ENCODE results near the gene MYMX.

Gene MYMX

DNA sequence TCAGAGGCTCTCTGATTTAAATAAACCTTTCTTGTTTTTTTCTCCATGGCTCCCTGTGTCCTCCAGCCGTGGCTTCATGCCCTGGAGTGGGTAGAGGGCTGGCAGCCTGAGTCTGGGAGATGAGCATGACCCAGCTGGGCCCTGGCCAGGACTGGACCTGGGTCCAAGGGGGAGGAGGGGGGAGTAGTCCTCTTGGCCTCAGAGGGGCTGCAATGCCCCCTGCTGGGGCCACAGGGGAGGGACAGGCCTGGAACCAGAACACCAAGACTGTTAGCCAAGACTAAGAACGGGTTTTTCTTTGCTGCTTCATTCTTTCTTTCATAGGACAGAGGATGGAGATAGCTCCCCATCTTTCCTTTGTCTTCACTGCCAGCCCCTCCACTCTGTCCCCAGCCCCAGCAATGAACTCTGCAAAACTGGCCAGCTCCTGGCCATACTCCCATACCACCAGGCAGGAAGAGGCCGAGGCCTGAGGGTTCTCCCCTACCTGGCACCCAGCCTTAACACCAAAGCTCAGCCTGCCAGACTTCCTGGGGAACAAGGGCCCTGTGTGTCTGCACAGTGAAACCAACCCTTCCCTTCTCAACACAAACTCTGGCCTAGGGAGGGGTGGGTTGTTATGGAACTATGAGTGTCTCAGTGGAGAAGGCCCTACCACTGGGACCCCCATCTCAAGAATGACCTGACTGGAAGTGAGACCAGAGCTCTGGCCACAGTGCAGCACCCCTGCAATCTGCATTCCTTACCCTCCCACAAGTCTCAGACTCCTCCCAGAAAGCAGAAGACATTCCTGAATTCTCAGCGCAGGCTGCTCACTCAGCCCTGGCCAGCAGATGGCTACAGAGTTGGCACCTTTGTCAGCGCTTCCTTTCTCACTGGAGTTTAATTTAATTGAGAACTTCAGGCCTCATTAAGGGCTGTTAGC, 17.6 kb downstream of the MYMX start:
- no peak for DNase-seq

DNA sequence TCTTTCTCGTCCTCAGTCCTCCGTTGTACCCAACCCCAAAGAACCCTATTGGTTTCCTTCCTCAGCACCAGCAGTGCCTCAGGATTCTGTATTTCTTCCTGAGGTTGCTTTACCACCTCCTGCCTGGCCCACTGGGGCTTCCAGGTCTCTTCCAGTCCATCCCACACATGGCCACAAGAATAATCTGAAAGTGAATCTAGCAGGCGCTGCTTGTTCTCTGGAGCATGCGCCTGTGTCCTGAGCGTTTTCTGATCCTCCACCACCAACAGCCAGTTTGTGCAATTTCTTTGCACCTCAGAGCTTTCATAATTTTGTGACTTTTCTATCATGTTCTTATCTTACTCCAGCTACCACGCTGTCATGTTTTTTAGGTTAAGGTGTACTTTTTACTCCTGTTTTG, 18.5 kb downstream of the MYMX start:
- no peak for DNase-seq

DNA sequence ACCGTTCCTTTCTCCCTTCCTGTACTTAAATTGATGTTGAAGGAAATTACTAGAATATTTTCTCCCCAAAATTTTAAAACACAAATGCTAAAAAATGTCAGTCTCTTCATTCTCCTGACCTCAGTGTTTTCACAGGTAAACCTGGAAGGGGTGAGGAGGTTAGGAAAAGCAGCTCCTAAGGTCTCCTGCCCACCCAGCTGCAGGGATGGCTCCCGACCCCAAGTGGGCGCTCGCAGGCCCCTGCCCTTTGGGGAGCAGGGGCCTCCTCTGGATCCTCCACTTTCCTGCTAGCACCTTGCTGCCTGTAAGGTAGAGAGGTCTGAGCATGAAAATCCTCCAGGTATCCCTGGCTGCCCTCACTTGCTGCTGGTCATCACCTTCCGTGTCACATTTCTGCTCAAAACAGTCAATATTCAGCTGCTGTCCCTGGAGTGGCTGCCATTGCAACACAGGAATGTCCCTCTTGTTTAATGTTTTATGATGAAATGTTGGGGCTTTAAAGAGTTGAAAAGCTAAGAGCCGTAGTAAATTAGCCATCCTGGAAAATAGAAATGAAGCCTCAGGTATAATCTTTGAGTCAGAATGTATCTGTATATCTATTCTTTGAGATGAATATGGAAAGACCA, 19.3 kb downstream of the MYMX start:
- no peak for DNase-seq

DNA sequence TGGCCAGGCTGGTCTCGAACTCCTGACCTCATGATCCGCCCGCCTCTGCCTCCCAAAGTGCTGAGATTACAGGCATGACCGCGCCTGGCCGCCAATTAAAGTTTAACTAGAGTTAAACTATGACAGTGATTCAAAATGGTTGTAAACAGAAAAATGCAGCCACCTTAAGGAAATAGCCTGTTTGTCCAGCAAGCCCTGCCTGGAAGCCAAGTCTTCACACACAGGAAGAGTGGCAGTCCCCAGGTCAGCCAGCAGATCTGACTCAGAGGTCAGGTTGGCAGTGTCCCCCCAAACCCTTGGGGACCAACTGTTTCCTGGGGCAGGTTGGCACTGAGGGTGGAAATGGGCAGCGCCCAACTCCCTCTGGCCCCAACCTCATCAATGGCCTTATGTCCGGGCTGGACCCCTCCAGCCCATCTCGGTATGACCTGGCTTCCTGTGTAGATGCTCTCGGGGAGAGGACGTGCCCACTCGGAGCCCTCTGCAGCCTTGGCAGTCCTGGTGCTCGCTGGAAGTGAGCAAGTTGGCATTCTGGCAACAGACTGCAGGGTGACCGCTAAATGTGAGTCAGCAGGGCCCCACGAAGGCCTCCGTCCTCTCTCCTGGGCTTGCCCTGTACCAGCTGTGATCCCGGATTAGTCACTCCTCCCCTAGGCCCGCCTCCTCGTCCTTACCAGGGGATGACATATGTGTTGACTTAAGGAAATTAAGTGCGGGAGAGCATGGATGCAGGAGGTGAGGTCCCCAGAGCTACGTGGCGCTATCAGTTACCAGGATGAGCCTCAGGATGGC, 20.5 kb downstream of the MYMX start:
- peak; percentile 81 for DNase-seq

DNA sequence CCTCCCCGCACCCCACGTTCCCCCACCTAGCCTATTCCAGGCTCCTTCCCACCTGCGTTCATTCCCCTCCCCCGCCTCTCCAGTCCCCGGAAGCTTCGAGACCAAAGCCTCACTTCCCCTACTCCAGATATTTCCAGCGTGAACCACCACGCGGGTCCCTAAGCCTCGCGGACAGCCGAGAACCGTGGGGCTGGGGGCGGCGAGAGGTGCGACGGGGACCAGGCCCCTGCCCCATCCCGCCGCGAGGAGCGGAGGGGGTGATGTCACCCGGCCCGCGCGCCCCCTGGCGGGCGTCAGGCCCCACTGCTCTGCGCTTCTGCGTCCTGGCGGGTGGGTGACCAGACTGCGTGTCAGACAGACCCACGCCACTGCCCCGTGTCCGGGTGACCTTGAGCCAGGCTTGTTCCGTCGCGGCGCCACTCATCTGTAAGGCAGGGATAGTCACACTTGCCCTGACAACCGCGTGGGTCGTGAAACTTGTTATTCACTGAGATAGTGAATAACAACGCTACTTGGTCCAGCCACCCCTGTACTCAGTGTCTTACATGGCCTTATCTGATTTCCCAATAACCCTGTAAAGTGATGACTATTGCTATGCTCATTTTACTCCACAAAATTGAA, 21.2 kb downstream of the MYMX start:
- DNase-seq, result peak; percentile 83

DNA sequence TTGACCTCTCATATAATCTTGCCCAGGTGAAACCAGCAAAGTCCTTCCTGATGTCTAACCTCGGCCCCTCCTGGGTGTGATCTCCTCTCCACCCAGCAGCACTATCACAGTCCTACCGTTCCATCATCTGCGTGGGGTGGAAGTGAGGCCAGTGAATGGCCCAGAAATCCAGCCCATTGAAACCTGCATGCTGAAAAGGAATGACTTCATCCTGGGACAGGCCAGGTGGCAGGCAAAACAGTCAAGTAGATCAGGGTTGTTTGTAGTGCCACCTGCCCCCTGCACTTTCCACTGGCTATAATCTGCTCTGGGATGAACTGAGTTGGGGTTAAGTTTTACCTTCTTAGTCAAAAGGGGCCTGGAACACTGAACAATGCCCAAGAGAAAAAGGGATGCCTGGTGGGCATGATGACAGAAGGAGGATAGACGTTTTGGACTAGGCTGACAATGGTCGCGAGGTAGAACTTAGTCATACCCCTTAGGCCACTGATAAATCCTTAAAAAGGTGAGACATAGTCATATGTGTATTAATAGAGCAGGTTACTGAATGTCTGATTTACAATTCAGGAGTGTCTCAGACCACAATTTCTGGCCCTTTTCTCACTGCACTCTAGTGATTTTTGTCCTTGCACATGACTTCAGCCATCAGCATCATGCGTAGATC, 22.1 kb downstream of the MYMX start:
- no peak for DNase-seq

DNA sequence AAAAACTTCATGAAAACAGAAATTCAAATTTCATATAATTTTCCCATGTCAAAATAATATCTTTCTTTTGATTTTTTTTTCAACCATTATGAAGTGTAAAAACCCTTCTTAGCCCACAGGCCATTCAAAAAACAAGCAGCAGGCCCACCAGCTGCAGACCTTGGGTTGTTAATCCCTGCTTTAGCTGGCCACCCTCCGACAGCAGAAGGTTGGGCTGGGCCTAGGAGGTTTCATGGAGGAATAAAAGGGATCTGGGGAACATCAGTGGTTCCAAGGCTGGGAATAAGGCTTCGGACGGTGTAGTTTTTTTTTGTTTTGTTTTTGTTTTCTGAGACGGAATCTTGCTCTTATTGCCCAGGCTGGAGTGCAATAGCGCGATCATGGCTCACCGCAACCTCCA, 26.6 kb downstream of the MYMX start:
- no peak for DNase-seq

DNA sequence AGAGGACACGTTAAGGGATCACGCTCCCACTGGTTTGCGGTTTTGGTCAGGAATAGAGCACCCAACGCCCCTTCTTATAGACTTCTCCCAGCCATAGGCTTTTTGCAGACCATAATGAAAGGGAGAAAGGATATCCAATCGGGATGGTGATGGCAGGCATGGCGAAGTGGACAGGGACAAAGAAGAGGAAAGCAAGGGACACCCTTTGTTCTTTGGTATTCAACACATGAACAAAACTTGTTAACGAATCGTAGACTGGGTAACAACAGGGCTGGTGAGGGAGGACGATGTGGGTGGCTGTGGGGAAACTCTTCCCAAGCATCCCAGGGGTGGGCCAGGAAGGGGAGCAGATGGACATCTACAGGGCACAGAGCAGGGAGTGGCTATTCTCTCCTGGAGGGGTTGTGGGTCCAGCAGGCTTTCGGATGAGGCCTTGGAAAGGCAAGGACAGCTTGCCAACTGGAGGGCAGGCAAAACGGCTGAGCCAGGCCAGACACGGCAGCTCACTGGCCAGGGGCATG, 28.7 kb downstream of the MYMX start:
- no peak for DNase-seq

DNA sequence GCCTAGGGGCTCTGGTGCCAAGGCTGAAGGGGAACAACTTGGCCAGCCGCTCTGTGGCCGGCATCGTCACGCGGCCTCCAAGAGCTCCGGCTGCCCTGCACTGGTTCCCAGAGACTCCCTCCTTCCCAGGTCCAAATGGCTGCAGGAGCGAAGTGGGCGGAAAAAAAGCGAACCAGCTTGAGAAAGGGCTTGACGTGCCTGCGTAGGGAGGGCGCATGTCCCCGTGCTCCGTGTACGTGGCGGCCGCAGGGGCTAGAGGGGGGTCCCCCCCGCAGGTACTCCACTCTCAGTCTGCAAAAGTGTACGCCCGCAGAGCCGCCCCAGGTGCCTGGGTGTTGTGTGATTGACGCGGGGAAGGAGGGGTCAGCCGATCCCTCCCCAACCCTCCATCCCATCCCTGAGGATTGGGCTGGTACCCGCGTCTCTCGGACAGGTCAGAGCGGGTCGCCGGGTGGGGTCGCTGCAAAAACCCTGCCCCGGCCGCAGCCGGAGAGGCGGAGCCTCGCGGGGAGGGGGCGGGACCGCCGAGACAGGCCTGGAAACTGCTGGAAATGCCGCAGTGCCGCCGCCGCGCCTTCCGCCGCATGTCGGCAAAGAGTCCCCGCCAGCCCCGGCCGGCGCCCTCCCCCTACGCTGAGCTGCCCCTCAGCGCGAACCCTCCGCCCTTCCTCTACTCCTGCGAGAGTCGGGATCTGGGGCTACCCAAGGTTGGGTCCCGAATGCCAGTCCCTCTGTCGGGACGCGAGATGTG, 29.4 kb downstream of the MYMX start:
- peak; percentile 89 for DNase-seq

DNA sequence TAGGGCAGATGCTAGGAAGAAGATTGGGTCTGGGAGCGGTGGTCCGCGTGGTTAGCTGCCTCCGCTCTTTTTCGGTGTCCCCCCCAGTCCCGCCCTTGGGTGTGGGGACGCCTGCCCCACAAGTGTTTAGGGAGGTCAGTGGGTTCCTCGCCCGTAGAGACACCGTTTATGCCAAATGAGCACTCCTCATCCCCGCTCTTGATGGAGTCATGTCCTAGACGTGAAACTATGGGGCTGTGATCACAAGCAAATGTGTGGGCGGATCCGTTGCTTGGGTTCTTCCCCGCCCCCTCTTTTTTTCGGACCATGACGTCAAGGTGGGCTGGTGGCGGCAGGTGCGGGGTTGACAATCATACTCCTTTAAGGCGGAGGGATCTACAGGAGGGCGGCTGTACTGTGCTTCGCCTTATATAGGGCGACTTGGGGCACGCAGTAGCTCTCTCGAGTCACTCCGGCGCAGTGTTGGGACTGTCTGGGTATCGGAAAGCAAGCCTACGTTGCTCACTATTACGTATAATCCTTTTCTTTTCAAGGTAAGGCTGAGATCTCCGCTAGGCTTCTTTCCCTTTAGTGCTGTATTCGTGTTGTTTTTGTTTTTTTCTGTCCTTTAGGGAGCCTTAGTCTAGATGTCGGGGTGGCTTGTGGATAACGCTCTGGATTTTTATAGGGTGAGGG, 30.1 kb downstream of the MYMX start, which contains the start of gene HSP90AB1:
Gene HSP90AB1, plus strand, starts transcription at position 439 of the 675 bp plus-strand sequence. CDS start 1,529 bp downstream, outside the sequence.
- peak; percentile 99 for DNase-seq

DNA sequence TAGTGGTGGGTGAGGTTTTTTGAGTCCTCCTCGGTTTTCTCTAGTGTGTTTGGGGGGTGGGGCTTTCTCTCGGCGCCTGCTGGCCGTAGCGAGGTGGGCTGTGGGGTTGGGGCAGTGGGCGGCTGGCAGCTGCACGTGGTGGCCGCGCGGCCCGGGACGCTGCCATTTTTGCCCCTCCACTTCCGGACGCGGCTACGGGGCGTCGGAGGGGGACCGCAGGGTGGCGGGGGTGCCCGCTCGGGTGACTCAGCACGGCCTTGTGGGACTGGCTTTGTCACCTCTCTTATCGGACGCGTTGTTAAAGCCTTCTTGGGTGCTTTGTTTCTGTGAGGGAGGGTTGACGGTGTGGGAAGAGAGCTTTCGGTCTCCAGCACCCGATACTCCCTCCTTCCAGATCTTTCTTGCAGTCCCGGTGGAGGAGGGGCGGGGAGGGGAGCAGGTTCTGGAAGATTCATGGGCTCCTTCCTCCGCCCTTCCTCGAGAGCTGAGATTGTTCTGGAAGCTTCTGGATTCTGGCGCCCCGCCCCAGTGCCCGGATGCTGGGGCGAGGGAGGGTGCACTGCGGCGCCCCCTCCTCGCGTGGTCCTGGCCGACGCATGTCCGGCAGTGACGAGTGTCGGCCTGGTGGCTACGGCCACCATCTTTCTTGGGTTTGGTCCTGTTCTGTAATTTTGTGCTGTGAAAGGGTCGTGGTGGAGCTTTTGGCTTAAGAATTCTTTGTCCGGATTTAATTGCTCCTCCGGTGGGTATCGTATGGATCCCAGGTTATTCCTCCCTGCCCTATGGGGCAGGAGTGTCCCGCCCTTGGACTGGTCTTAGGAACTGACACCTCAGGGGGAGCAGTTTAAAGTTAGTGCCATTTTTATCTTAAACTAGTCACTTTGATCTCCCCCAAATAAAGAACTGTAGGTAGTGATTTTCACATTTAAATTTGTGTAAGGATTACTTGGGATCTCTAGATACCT, 30.9 kb downstream of the MYMX start:
- peak; percentile 89 for DNase-seq

DNA sequence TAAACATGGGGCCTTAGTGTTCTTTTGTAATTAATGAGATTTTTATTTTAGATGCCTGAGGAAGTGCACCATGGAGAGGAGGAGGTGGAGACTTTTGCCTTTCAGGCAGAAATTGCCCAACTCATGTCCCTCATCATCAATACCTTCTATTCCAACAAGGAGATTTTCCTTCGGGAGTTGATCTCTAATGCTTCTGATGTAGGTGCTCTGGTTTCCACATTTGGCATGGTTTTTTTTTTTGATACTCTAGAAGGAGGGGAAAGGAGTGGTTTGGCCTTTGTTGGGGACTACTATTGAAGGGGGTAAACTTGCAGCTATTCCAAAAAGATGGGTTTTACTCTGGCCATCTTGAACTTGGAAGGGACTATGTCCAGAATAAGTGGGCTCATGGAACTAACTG, 31.9 kb downstream of the MYMX start:
- no peak for DNase-seq

DNA sequence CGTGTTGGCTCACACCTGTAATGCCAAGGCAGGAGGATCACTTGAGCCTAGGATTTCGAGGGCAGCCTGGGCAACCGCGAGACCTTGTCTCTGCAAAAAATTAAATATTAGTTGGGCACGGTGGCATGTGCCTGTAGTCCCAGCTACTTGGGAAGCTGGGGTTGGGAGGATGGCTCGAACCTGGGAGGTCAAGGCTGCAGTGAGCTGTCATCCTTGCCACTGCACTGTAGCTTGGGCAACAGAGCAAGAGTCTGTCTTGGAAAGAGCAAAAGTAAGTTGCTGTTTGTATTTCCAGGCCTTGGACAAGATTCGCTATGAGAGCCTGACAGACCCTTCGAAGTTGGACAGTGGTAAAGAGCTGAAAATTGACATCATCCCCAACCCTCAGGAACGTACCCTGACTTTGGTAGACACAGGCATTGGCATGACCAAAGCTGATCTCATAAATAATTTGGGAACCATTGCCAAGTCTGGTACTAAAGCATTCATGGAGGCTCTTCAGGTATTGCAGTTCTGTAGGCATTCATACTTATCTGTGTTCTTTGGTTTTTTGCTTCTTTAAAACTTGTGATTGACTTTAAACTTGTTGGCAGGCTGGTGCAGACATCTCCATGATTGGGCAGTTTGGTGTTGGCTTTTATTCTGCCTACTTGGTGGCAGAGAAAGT, 32.5 kb downstream of the MYMX start:
- DNase-seq, result no peak

DNA sequence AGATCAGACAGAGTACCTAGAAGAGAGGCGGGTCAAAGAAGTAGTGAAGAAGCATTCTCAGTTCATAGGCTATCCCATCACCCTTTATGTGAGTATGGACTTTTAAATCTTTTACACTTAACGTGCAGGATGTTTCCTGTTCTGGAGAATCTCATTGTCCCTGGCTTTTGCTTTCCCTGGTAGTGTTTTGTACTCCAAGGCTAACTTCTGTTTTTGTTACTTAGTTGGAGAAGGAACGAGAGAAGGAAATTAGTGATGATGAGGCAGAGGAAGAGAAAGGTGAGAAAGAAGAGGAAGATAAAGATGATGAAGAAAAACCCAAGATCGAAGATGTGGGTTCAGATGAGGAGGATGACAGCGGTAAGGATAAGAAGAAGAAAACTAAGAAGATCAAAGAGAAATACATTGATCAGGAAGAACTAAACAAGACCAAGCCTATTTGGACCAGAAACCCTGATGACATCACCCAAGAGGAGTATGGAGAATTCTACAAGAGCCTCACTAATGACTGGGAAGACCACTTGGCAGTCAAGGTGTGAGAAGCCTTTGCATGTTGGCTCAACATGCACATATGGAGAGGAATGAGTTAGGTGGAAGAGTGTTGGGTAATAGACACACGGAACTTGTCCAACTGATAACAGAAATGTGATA, 33.5 kb downstream of the MYMX start:
- no peak for DNase-seq

DNA sequence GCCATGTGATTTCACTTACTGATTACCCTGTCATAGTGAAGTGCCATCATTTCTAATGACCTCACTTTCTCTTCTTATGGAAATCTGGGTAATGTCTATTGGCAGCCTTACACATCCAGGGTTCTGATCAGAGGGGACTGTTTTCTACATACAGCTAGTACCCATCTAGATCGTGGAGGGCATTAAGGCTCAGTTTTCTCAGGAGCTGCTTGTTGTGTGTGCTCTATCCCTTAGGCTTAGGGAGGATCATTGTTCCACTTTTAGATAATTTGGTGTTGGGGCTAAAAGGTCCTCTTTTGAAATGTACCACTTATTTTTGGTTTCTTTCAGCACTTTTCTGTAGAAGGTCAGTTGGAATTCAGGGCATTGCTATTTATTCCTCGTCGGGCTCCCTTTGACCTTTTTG, 34.0 kb downstream of the MYMX start:
- no peak for DNase-seq

DNA sequence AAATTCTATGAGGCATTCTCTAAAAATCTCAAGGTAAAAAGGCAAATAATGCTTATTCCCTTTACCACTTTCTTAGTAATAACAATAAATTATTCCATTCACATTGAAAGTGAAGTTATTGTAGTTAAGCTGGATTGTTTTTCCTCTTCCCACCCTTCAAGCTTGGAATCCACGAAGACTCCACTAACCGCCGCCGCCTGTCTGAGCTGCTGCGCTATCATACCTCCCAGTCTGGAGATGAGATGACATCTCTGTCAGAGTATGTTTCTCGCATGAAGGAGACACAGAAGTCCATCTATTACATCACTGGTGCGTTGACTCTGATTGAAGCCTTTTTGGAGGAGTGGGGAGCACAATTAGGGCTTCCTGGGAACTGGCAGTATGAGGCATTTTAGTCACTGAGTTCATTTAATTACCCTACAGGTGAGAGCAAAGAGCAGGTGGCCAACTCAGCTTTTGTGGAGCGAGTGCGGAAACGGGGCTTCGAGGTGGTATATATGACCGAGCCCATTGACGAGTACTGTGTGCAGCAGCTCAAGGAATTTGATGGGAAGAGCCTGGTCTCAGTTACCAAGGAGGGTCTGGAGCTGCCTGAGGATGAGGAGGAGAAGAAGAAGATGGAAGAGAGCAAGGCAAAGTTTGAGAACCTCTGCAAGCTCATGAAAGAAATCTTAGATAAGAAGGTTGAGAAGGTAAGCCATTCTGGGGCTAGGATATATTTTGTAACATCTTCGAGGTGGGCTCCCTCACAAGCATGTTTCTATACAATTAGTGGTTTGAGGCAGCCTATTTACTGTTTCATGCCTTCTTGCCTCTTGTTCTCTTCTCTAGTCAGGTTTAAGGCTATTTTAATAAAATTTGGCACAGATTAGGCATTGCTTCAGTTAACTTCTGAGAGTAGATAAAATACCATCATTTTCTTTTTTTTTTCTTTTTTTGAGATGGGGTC, 35.1 kb downstream of the MYMX start:
- DNase-seq, result no peak

Measured in CD4-positive, alpha-beta T cell treated with Interleukin-12 subunit alpha and Interleukin-12 subunit beta, for 1 hour (primary cell).